Left lung (tissue), 10 donors: Measurements from ENCODE around the gene KRT40. TPM values are rescaled to one million over a fixed set of nuclear protein-coding genes. Genes with fewer than 3 reads are reported as not detected.

Experiments used
- ATAC-seq: fragments of 200-7000 bp; cut with Tn5 transposase; one replicate; pipeline ENCODE4 v1.9.1; 2020; ENCODE audit warnings: moderate library complexity
- DNase-seq, 4 donors: peaks; one replicate each; pipeline ENCODE4 v3.0.0-alpha.2; 2013 to 2020
- H3K27ac ChIP-seq, 2 donors: fragments of 200-600 bp; sonication (generic) in 1 of 2; one replicate each; pipeline versions ENCODE4 v1.5.0 to v1.8.0; 2020 to 2021
- H3K27me3 ChIP-seq, 2 donors: fragments of 200-600 bp; sonication (generic) in 1 of 2; one replicate each; pipeline versions ENCODE4 v1.5.0 to v1.8.0; 2020 to 2021
- H3K36me3 ChIP-seq, 2 donors: fragments of 200-600 bp; sonication (generic) in 1 of 2; one replicate each; pipeline versions ENCODE4 v1.5.0 to v1.8.0; 2020 to 2021
- H3K4me1 ChIP-seq, 2 donors: fragments of 200-600 bp; one replicate each; pipeline ENCODE4 v1.8.0; 2021
- H3K4me3 ChIP-seq, 2 donors: fragments of 200-600 bp; sonication (generic) in 1 of 2; one replicate each; pipeline versions ENCODE4 v1.5.0 to v1.8.0; 2020 to 2021; ENCODE audit warnings: mild to moderate bottlenecking in 1 of 2
- H3K9me3 ChIP-seq, 2 donors: fragments of 200-600 bp; sonication (generic) in 1 of 2; one replicate each; pipeline versions ENCODE4 v1.5.0 to v1.8.0; 2020 to 2021
- intact Hi-C, 2 donors: fragments of 100-400 bp; cut with DNase I; formaldehyde crosslinking; loops; one replicate each; pipeline versions ENCODE4 v1.11.2 to v1.14.2; 2022
- polyA plus RNA-seq, 6 donors: library from polyadenylated mRNA; unstranded; fragments of 120-200 nt; gene quantifications; one replicate each; pipeline ENCODE4 v1.2.1, GENCODE V29; 2013; ENCODE audit not compliant: insufficient read length in 6 of 6
- total RNA-seq, 2 donors: library from RNA; stranded (reverse); fragmentation: NEBNext Ultra II Directional; extraction: Animal tissue kit (Norgen Biotek cat#: 25700); gene quantifications; one replicate each; pipeline ENCODE4 v1.2.1, GENCODE V29; 2021
- TF ChIP-seq, protein P1 (sequence below), 2 donors: fragments of 200-600 bp; sonication (generic) in 1 of 2; IDR thresholded peaks; one replicate each; pipeline versions ENCODE4 v1.5.0 to v1.8.0; 2021; ENCODE audit warnings: antibody characterized with exemption in 2 of 2
- donor health status: DM: no; HTN: yes; CAD: no.
- donor health status: DM: no; HTN: no; CAD: no.

Gene KRT40
- total and polyA plus RNA-seq, 8 donors, result not detected

DNA sequence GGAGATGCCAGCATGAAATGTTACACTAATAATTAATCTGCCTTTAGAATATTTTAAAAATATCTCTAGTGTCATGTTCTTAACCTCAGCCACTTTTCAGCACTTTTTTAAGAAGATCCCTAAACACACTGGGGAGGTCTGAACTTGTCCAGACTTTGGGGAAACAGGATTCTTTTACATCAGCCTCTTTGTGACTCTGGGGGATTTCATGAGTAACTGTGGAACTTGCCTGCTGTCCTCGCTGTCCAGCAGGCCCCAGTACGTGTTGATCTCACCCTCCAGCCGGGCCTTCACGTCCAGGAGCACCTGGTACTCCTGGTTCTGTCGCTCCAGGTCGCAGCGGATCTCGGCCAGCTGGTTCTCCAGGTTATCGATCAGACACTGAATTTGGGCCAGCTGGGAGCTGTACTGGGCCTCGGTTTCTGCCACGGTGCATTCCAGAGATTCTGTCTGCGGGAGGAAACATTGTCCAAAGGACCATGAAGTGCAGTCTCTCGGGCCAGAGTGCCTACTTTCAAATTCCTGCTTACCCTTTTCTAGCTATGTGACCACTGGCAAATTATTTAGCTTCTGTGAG lies 5.5 kb downstream of the KRT40 start:
- Histone ChIP-seq H3K27me3 (peaks cover 0 to 11% of the 10 kb centered on the region in 2 donors), H3K36me3 (no peaks in the 10 kb centered on the region), H3K27ac (no peak overlapping the region), H3K9me3 (no peaks in the 10 kb centered on the region), H3K4me3 (no peak overlapping the region), H3K4me1 (no peaks in the 10 kb centered on the region)
- TF ChIP-seq, protein P1, sequence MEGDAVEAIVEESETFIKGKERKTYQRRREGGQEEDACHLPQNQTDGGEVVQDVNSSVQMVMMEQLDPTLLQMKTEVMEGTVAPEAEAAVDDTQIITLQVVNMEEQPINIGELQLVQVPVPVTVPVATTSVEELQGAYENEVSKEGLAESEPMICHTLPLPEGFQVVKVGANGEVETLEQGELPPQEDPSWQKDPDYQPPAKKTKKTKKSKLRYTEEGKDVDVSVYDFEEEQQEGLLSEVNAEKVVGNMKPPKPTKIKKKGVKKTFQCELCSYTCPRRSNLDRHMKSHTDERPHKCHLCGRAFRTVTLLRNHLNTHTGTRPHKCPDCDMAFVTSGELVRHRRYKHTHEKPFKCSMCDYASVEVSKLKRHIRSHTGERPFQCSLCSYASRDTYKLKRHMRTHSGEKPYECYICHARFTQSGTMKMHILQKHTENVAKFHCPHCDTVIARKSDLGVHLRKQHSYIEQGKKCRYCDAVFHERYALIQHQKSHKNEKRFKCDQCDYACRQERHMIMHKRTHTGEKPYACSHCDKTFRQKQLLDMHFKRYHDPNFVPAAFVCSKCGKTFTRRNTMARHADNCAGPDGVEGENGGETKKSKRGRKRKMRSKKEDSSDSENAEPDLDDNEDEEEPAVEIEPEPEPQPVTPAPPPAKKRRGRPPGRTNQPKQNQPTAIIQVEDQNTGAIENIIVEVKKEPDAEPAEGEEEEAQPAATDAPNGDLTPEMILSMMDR (IDR thresholded peaks at IDR 0.05), result no peak
- no peak for DNase-seq
- peak; percentile 49 for ATAC-seq
- intact Hi-C loops, result no loop called here

GRCh38 chr17:40975516-40975915 lies 8.6 kb downstream of the KRT40 start:
- DNase-seq (no peak), ATAC-seq (no peak)
- no peaks in the 10 kb centered on the region for H3K9me3 ChIP-seq
- no peaks in the 10 kb centered on the region for H3K4me1 ChIP-seq
- intact Hi-C loops, result no loop called here
- H3K27me3 ChIP-seq, result peaks cover 0 to 9% of the 10 kb centered on the region in 2 donors
- H3K27ac ChIP-seq, result no peak overlapping the region
- no peak overlapping the region for H3K4me3 ChIP-seq
- TF ChIP-seq, protein P1 (IDR thresholded peaks at IDR 0.05), result no peak
- no peaks in the 10 kb centered on the region for H3K36me3 ChIP-seq

- peaks cover 0 to 9% of the 10 kb centered on the region in 2 donors for H3K27me3 ChIP-seq
- DNase-seq, result no peak
- no peak for ATAC-seq
- no peak overlapping the region for H3K4me3 ChIP-seq
- TF ChIP-seq, protein P1 (IDR thresholded peaks at IDR 0.05), result no peak
- H3K27ac ChIP-seq, result no peak overlapping the region
- no peaks in the 10 kb centered on the region for H3K4me1 ChIP-seq
- no peaks in the 10 kb centered on the region for H3K9me3 ChIP-seq
- H3K36me3 ChIP-seq, result no peaks in the 10 kb centered on the region
- intact Hi-C loops, result no loop called here
Observed at GRCh38 chr17:40974366-40974765, 9.8 kb downstream of the KRT40 start.

- ATAC-seq, result no peak
- no peak overlapping the region for H3K4me3 ChIP-seq
- DNase-seq, result no peak
- H3K9me3 ChIP-seq, result no peaks in the 10 kb centered on the region
- no peak overlapping the region for H3K27ac ChIP-seq
- H3K27me3 ChIP-seq, result no peaks in the 10 kb centered on the region
- no peaks in the 10 kb centered on the region for H3K4me1 ChIP-seq
- TF ChIP-seq, protein P1 (IDR thresholded peaks at IDR 0.05), result no peak
- intact Hi-C loops, result no loop called here
- H3K36me3 ChIP-seq, result no peaks in the 10 kb centered on the region
Observed at GRCh38 chr17:40967582-40967981, 16.5 kb downstream of the KRT40 start.

- no peak for DNase-seq
- intact Hi-C loops, result no loop called here
- ATAC-seq, result no peak
- Histone ChIP-seq H3K27me3 (no peaks in the 10 kb centered on the region), H3K4me3 (no peak within 1 kb of the TSS), H3K27ac (no peak within 1 kb of the TSS), H3K4me1 (no peaks in the 10 kb centered on the region), H3K36me3 (no peaks in the 10 kb centered on the region), H3K9me3 (no peaks in the 10 kb centered on the region)
- TF ChIP-seq, protein P1 (IDR thresholded peaks at IDR 0.05), result no peak
Observed at GRCh38 chr17:40966848-40967247, 17.3 kb downstream of the KRT40 start, which contains the start of gene KRT39. KRT39 (minus strand) TSS chr17:40966948; CDS start chr17:40966856, 92 bp downstream.
